ENCODE results near the gene METTL23. TPM values are rescaled to one million over a fixed set of nuclear protein-coding genes. Genes with fewer than 3 reads are reported as not detected.
A peak's percentile ranks its signal among the peaks of the same experiment; 100 is the strongest.

METTL23 gene
- total RNA-seq, 1 donor from 2014 or later = 24.3 TPM

DNA sequence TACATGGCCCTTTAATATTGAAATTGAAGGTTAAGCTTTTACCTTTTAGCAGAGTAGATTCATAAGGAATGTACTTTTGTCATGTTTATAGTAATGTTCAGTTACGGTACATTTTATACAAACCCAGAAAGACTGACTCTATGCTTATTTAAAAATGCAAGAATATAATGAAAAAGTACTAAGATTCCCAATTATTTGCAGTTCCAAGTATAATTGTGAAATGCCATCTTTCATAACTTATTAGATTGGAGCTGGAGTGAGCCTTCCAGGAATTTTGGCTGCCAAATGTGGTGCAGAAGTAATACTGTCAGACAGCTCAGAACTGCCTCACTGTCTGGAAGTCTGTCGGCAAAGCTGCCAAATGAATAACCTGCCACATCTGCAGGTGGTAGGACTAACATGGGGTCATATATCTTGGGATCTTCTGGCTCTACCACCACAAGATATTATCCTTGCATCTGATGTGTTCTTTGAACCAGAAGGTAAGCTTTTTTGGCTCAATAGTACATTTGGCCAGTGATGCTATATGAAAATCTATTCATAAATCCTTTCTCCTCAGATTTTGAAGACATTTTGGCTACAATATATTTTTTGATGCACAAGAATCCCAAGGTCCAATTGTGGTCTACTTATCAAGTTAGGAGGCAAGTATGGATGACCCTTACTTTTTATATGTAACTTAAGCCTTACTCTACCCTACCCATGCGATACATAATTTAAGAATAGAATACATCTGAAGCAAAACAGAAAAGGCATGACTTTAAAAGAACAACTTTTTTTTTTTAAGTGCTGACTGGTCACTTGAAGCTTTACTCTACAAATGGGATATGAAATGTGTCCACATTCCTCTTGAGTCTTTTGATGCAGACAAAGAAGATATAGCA, 6.3 kb downstream of the METTL23 start:
- no peak for DNase-seq
- no peak overlapping the region for H3K27ac Mint-ChIP-seq (ENCODE audit: unreplicated experiment)
- no peaks in the 10 kb centered on the region for H3K36me3 Mint-ChIP-seq (ENCODE audit: unreplicated experiment)
- peaks cover 4% of the 10 kb centered on the region for H3K9me3 Mint-ChIP-seq (ENCODE audit: unreplicated experiment)
- peaks cover 6% of the 10 kb centered on the region for H3K27me3 Mint-ChIP-seq (ENCODE audit: unreplicated experiment)
- TF ChIP-seq, protein P1, sequence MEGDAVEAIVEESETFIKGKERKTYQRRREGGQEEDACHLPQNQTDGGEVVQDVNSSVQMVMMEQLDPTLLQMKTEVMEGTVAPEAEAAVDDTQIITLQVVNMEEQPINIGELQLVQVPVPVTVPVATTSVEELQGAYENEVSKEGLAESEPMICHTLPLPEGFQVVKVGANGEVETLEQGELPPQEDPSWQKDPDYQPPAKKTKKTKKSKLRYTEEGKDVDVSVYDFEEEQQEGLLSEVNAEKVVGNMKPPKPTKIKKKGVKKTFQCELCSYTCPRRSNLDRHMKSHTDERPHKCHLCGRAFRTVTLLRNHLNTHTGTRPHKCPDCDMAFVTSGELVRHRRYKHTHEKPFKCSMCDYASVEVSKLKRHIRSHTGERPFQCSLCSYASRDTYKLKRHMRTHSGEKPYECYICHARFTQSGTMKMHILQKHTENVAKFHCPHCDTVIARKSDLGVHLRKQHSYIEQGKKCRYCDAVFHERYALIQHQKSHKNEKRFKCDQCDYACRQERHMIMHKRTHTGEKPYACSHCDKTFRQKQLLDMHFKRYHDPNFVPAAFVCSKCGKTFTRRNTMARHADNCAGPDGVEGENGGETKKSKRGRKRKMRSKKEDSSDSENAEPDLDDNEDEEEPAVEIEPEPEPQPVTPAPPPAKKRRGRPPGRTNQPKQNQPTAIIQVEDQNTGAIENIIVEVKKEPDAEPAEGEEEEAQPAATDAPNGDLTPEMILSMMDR (IDR thresholded peaks at IDR 0.05; ENCODE audit: partially characterized antibody, unreplicated experiment) = no peak
- peaks cover 19% of the 10 kb centered on the region for H3K4me1 Mint-ChIP-seq (ENCODE audit: low read depth, unreplicated experiment)
- peak overlapping the region; percentile 63 for H3K4me3 Mint-ChIP-seq (ENCODE audit: unreplicated experiment)

DNA sequence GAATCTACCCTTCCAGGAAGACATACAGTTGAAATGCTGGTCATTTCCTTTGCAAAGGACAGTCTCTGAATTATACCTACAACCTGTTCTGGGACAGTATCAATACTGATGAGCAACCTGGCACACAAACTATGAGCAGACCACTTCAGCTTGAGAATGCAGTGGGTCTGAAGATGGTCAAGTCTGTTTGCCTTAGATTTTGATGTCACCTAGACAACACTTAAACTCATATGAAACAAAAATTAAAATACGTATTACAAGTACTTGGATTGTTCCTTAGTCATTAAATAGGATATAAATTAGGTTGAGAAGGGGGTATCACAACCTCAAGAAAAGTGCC, 6.9 kb downstream of the METTL23 start:
- Mint-ChIP-seq H3K4me3 (ENCODE audit: unreplicated experiment) (peak overlapping the region; percentile 75), H3K27me3 (ENCODE audit: unreplicated experiment) (peaks cover 12% of the 10 kb centered on the region), H3K27ac (ENCODE audit: unreplicated experiment) (no peak overlapping the region), H3K9me3 (ENCODE audit: unreplicated experiment) (peaks cover 10% of the 10 kb centered on the region), H3K4me1 (ENCODE audit: low read depth, unreplicated experiment) (peaks cover 19% of the 10 kb centered on the region), H3K36me3 (ENCODE audit: unreplicated experiment) (no peaks in the 10 kb centered on the region)
- TF ChIP-seq, protein P1 (IDR thresholded peaks at IDR 0.05; ENCODE audit: partially characterized antibody, unreplicated experiment) = no peak
- no peak for DNase-seq

DNA sequence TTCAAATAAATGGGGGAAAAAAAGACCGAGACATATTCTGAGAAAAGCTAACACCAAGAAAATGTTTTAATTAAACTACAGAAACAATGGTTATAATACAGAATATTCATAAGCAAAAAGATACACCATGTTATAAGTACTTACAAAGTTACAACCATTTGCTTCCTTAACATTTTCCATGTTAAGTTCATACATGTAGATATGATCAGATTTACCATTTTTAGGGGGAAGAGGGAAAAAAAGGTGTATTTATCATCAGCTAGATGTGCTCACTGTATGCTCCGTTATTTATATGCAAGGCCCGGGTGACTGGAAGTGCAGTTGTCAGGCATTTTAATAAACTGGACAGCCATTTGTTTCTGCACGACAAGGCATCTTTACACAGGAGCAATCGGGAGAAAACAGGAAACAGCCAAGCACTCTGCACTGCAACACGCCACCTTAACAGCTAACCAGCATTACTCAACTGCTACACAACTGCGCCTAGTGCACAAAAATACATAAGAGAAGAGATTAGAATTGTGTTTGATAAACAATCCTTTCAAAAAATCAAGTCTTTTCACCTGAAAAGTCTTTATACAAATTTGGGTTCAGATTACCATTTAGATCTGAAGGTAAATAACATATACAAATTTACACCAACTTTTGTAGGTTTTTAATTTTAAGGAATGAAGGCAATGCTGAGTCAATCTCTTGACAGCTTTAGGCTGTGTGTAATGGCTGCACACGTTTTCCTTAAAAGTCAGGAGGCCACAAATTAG, 7.6 kb downstream of the METTL23 start:
- DNase-seq = no peak
- peaks cover 10% of the 10 kb centered on the region for H3K9me3 Mint-ChIP-seq (ENCODE audit: unreplicated experiment)
- H3K27ac Mint-ChIP-seq (ENCODE audit: unreplicated experiment) = no peak overlapping the region
- H3K27me3 Mint-ChIP-seq (ENCODE audit: unreplicated experiment) = peaks cover 13% of the 10 kb centered on the region
- peak overlapping the region; percentile 75 for H3K4me3 Mint-ChIP-seq (ENCODE audit: unreplicated experiment)
- H3K36me3 Mint-ChIP-seq (ENCODE audit: unreplicated experiment) = no peaks in the 10 kb centered on the region
- H3K4me1 Mint-ChIP-seq (ENCODE audit: low read depth, unreplicated experiment) = peaks cover 19% of the 10 kb centered on the region
- TF ChIP-seq, protein P1 (IDR thresholded peaks at IDR 0.05; ENCODE audit: partially characterized antibody, unreplicated experiment) = no peak

DNA sequence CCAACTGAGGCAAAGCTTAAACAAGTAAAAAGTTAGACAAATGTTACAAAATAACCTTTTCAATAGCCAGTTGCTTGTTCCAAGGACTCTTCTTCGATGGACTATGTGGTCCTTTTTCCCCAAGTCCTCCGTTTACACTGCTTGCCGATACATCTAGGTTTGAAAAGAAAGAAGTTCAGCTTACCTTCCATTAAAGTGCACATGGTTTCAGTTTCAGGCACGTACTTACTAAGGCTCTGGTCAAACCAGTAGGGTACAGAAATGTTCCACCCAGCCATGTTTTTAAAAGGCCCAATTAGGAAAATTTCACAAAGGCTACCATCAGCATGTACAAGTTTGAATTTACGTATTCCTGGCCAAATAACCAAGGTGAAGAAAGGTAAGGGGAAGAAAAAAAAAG, 8.4 kb downstream of the METTL23 start:
- H3K4me3 Mint-ChIP-seq (ENCODE audit: unreplicated experiment) = peak overlapping the region; percentile 97
- no peak for DNase-seq
- H3K9me3 Mint-ChIP-seq (ENCODE audit: unreplicated experiment) = peaks cover 10% of the 10 kb centered on the region
- TF ChIP-seq, protein P1 (IDR thresholded peaks at IDR 0.05; ENCODE audit: partially characterized antibody, unreplicated experiment) = no peak
- no peak overlapping the region for H3K27ac Mint-ChIP-seq (ENCODE audit: unreplicated experiment)
- H3K27me3 Mint-ChIP-seq (ENCODE audit: unreplicated experiment) = peaks cover 13% of the 10 kb centered on the region
- no peaks in the 10 kb centered on the region for H3K36me3 Mint-ChIP-seq (ENCODE audit: unreplicated experiment)
- peaks cover 19% of the 10 kb centered on the region for H3K4me1 Mint-ChIP-seq (ENCODE audit: low read depth, unreplicated experiment)
